GM19239 (cell line): ENCODE results near the gene MEF2D.

ENCODE experiments used
- DNase-seq: peaks from one replicate; pipeline ENCODE4 v3.0.0; 2011; ENCODE audit warnings: low spot score; ENCODE audit not compliant: insufficient read length
- FAIRE-seq: peaks from 2 replicates; lab custom pipeline; 2011; peaks lifted over from hg19 to GRCh38; lab: Jason Lieb, UNC

The MEF2D gene

GRCh38 chr1:156432669-156433018, 67.9 kb downstream of the MEF2D start:
- FAIRE-seq (no peak), DNase-seq (no peak)

GRCh38 chr1:156431769-156432668, 68.6 kb downstream of the MEF2D start:
- no peak for FAIRE-seq
- DNase-seq, result no peak

GRCh38 chr1:156431366-156431765, 69.2 kb downstream of the MEF2D start:
- FAIRE-seq, result no peak
- no peak for DNase-seq

GRCh38 chr1:156430866-156431265, 69.7 kb downstream of the MEF2D start:
- DNase-seq, result no peak
- FAIRE-seq, result no peak

GRCh38 chr1:156430303-156430702, 70.3 kb downstream of the MEF2D start:
- FAIRE-seq (no peak), DNase-seq (no peak)

- DNase-seq (no peak), FAIRE-seq (no peak)
Observed at GRCh38 chr1:156429313-156430060, 71.1 kb downstream of the MEF2D start.

GRCh38 chr1:156428746-156429288, 71.8 kb downstream of the MEF2D start:
- FAIRE-seq, result no peak
- DNase-seq, result no peak

GRCh38 chr1:156427957-156428356, 72.6 kb downstream of the MEF2D start:
- DNase-seq (no peak), FAIRE-seq (no peak)

GRCh38 chr1:156425943-156426342, 74.6 kb downstream of the MEF2D start:
- FAIRE-seq, result no peak
- DNase-seq, result no peak

- DNase-seq, result no peak
- FAIRE-seq, result no peak
Observed at GRCh38 chr1:156424806-156425432, 75.7 kb downstream of the MEF2D start.

- no peak for DNase-seq
- no peak for FAIRE-seq
Observed at GRCh38 chr1:156423422-156424352, 76.9 kb downstream of the MEF2D start.

GRCh38 chr1:156422602-156423091, 77.9 kb downstream of the MEF2D start:
- no peak for FAIRE-seq
- DNase-seq, result no peak

GRCh38 chr1:156421939-156422601, 78.5 kb downstream of the MEF2D start:
- no peak for DNase-seq
- no peak for FAIRE-seq

GRCh38 chr1:156421062-156421938, 79.3 kb downstream of the MEF2D start:
- peak; percentile 33 for FAIRE-seq
- DNase-seq, result peak; percentile 90

- FAIRE-seq (peak; percentile 4), DNase-seq (peak; percentile 41)
Observed at GRCh38 chr1:156420205-156421061, 80.1 kb downstream of the MEF2D start.

- peak; percentile 48 for DNase-seq
- FAIRE-seq, result peak; percentile 71
Observed at GRCh38 chr1:156419854-156420204, 80.7 kb downstream of the MEF2D start.

GRCh38 chr1:156418416-156419070, 82.0 kb downstream of the MEF2D start:
- DNase-seq (no peak), FAIRE-seq (no peak)
